Fibroblast of skin of left biceps (primary cell): ENCODE measurements around the gene CCDC106.
A peak's percentile ranks its signal among the peaks of the same experiment; 100 is the strongest.

Experiments
- DNase-seq, 2 experiments: peaks; one replicate each; pipeline ENCODE4 v3.0.0-alpha.2; 2013; ENCODE audit warnings: low read depth in 2 of 2

The CCDC106 gene

GRCh38 chr19:55613930-55614710, 33.9 kb upstream of the CCDC106 start:
- no peak for DNase-seq

- DNase-seq = no peak
Measured at GRCh38 chr19:55614711-55615542, 33.1 kb upstream of the CCDC106 start.

- no peak for DNase-seq
Measured at GRCh38 chr19:55615543-55616394, 32.2 kb upstream of the CCDC106 start.

- DNase-seq = no peak
Measured at GRCh38 chr19:55616395-55616875, 31.6 kb upstream of the CCDC106 start.

- no peak for DNase-seq
Measured at GRCh38 chr19:55617426-55617825, 30.6 kb upstream of the CCDC106 start.

- no peak for DNase-seq
Measured at GRCh38 chr19:55618426-55618825, 29.6 kb upstream of the CCDC106 start.

GRCh38 chr19:55619286-55619685, 28.7 kb upstream of the CCDC106 start:
- no peak for DNase-seq

- DNase-seq = peak in 1 of 2 experiments; percentile 79
Measured at GRCh38 chr19:55620410-55621204, 27.4 kb upstream of the CCDC106 start.

GRCh38 chr19:55621205-55621672, 26.8 kb upstream of the CCDC106 start:
- no peak for DNase-seq

GRCh38 chr19:55621673-55622231, 26.3 kb upstream of the CCDC106 start:
- DNase-seq = no peak

- no peak for DNase-seq
Measured at GRCh38 chr19:55622242-55622969, 25.6 kb upstream of the CCDC106 start.

GRCh38 chr19:55623130-55623529, 24.9 kb upstream of the CCDC106 start:
- DNase-seq = no peak

GRCh38 chr19:55623561-55623960, 24.5 kb upstream of the CCDC106 start:
- DNase-seq = no peak

GRCh38 chr19:55624109-55625003, 23.7 kb upstream of the CCDC106 start, which contains the start of gene ZNF784:
Gene ZNF784 (minus strand): TSS chr19:55624566. CDS start chr19:55624561, 5 bp downstream.
- DNase-seq = peak; percentile 79

- DNase-seq = no peak
Measured at GRCh38 chr19:55625004-55625326, 23.0 kb upstream of the CCDC106 start.

GRCh38 chr19:55626350-55626749, 21.7 kb upstream of the CCDC106 start:
- DNase-seq = no peak

GRCh38 chr19:55632463-55632834, 15.6 kb upstream of the CCDC106 start:
- peak; percentile 73 to 75 for DNase-seq

GRCh38 chr19:55633861-55634260, 14.2 kb upstream of the CCDC106 start:
- no peak for DNase-seq

- DNase-seq = no peak
Measured at GRCh38 chr19:55635334-55635717, 12.7 kb upstream of the CCDC106 start.
